HepG2 (cell line): ENCODE measurements around the gene PRH2. TPM values are rescaled to one million over a fixed set of nuclear protein-coding genes. Genes with fewer than 3 reads are reported as not detected.

Experiments used
- ATF7 ChIP-seq, 2 experiments: fragments of 450-650 bp in 1 of 2; sonication (generic) in 1 of 2; formaldehyde crosslinking in 1 of 2; IDR thresholded peaks; 2 replicates each; pipeline versions ENCODE4 v1.4.0 to v1.6.1; 2016 to 2020; ENCODE audit warnings: antibody characterized with exemption in 1 of 2, mild to moderate bottlenecking in 1 of 2, missing genetic modification reagents in 1 of 2
- BRD4 ChIP-seq: sonication (generic); formaldehyde crosslinking; IDR thresholded peaks from 2 replicates; pipeline ENCODE4 v1.4.0; 2020; ENCODE audit warnings: missing genetic modification reagents
- DPF2 ChIP-seq: sonication (generic); formaldehyde crosslinking; IDR thresholded peaks from 2 replicates; pipeline ENCODE4 v1.4.0; 2020; ENCODE audit warnings: mild to moderate bottlenecking, low read depth, missing genetic modification reagents, borderline replicate concordance
- GFI1 ChIP-seq: sonication (generic); formaldehyde crosslinking; IDR thresholded peaks from 2 replicates; pipeline ENCODE4 v1.5.0; 2020; ENCODE audit warnings: missing genetic modification reagents, mild to moderate bottlenecking, borderline replicate concordance
- HES4 ChIP-seq: sonication (generic); formaldehyde crosslinking; IDR thresholded peaks from 2 replicates; pipeline ENCODE4 v1.9.0; 2021; ENCODE audit warnings: mild to moderate bottlenecking, missing genetic modification reagents, borderline replicate concordance
- HIVEP1 ChIP-seq: sonication (generic); formaldehyde crosslinking; IDR thresholded peaks from 2 replicates; pipeline ENCODE4 v1.4.0; 2020; ENCODE audit warnings: mild to moderate bottlenecking, missing genetic modification reagents
- MAZ ChIP-seq, 2 experiments: sonication (generic) in 1 of 2; formaldehyde crosslinking in 1 of 2; IDR thresholded peaks; 2 replicates each; pipeline versions ENCODE4 v1.5.0 to v1.6.1; 2012 to 2020; ENCODE audit warnings: low read depth in 2 of 2, mild to moderate bottlenecking in 2 of 2, borderline replicate concordance in 1 of 2, improper control_type of control experiment in 1 of 2, low read length in 1 of 2, missing genetic modification reagents in 1 of 2, moderate library complexity in 1 of 2
- NFYB ChIP-seq: sonication (generic); formaldehyde crosslinking; IDR thresholded peaks from 2 replicates; pipeline ENCODE4 v1.4.0; 2020; ENCODE audit warnings: missing genetic modification reagents
- NR2F6 ChIP-seq, 2 experiments: IDR thresholded peaks; 2 replicates each; pipeline ENCODE4 v1.6.1; 2016; ENCODE audit warnings: antibody characterized with exemption in 1 of 2, mild to moderate bottlenecking in 1 of 2
- PTBP1 ChIP-seq: fragments of 200-400 bp; formaldehyde crosslinking; IDR thresholded peaks from 2 replicates; pipeline ENCODE4 v1.6.1; 2018; ENCODE audit warnings: low read length, low read depth; ENCODE audit not compliant: poor library complexity, severe bottlenecking
- SMARCC2 ChIP-seq: fragments of 450-650 bp; IDR thresholded peaks from 2 replicates; pipeline ENCODE4 v1.6.1; 2017; ENCODE audit warnings: antibody characterized with exemption, mild to moderate bottlenecking
- SNAPC2 ChIP-seq: sonication (generic); formaldehyde crosslinking; IDR thresholded peaks from 2 replicates; pipeline ENCODE4 v1.8.1; 2022; ENCODE audit warnings: mild to moderate bottlenecking, missing genetic modification reagents
- SPEN ChIP-seq: sonication (generic); formaldehyde crosslinking; IDR thresholded peaks from 2 replicates; pipeline ENCODE4 v1.5.1; 2020; ENCODE audit warnings: low read depth, mild to moderate bottlenecking, missing genetic modification reagents
- SRSF9 ChIP-seq: fragments of 200-400 bp; formaldehyde crosslinking; IDR thresholded peaks from 2 replicates; pipeline ENCODE4 v1.6.1; 2018; ENCODE audit warnings: borderline replicate concordance, mild to moderate bottlenecking, low read depth, low read length; ENCODE audit not compliant: insufficient read depth, poor library complexity, severe bottlenecking
- SSRP1 ChIP-seq: IDR thresholded peaks from 2 replicates; pipeline ENCODE4 v1.6.1; 2016; ENCODE audit warnings: control low read depth
- TMF1 ChIP-seq: sonication (generic); formaldehyde crosslinking; IDR thresholded peaks from 2 replicates; pipeline ENCODE4 v1.8.1; 2022; ENCODE audit warnings: low read depth, missing genetic modification reagents
- ZBTB42 ChIP-seq: sonication (generic); formaldehyde crosslinking; IDR thresholded peaks from 2 replicates; pipeline ENCODE4 v1.5.0; 2020; ENCODE audit warnings: mild to moderate bottlenecking, missing genetic modification reagents
- ZMYM3 ChIP-seq: sonication (generic); formaldehyde crosslinking; IDR thresholded peaks from 2 replicates; pipeline ENCODE4 v1.5.1; 2020; ENCODE audit warnings: mild to moderate bottlenecking, missing genetic modification reagents
- ZNF224 ChIP-seq: sonication (generic); formaldehyde crosslinking; IDR thresholded peaks from 2 replicates; pipeline ENCODE4 v1.5.0; 2020; ENCODE audit warnings: mild to moderate bottlenecking, missing genetic modification reagents
- ZNF343 ChIP-seq: sonication (generic); formaldehyde crosslinking; IDR thresholded peaks from 2 replicates; pipeline ENCODE4 v1.4.0; 2020; ENCODE audit warnings: mild to moderate bottlenecking, missing genetic modification reagents
- ZNF383 ChIP-seq: sonication (generic); formaldehyde crosslinking; IDR thresholded peaks from 2 replicates; pipeline ENCODE4 v1.4.0; 2020; ENCODE audit warnings: missing genetic modification reagents, mild to moderate bottlenecking, borderline replicate concordance
- ZNF556 ChIP-seq: sonication (generic); formaldehyde crosslinking; IDR thresholded peaks from 2 replicates; pipeline ENCODE4 v1.4.0; 2020; ENCODE audit warnings: mild to moderate bottlenecking, missing genetic modification reagents, borderline replicate concordance
- ZNF75D ChIP-seq: sonication (generic); formaldehyde crosslinking; IDR thresholded peaks from 2 replicates; pipeline ENCODE4 v1.8.1; 2023; ENCODE audit warnings: missing genetic modification reagents, mild to moderate bottlenecking, borderline replicate concordance
- ZNF773 ChIP-seq: sonication (generic); formaldehyde crosslinking; IDR thresholded peaks from 2 replicates; pipeline ENCODE4 v1.4.0; 2020; ENCODE audit warnings: missing genetic modification reagents, borderline replicate concordance
- ZSCAN9 ChIP-seq: IDR thresholded peaks from 2 replicates; pipeline ENCODE4 v1.6.1; 2016; ENCODE audit warnings: borderline replicate concordance
- polyA plus RNA-seq, 8 experiments: library from polyadenylated mRNA; depleted of rRNA in 3 of 8; stranded (reverse) in 7 of 8; unstranded in 1 of 8; fragments of >200 nt; fragmentation: Illumina TruSeq in 4 of 8; extraction: Trizol in 4 of 8; gene quantifications; 2 replicates each; pipeline versions ENCODE4 v1.2.1 to v1.2.3, GENCODE V29; 2011 to 2016; ENCODE audit warnings: low read depth in 4 of 8, missing spikeins in 1 of 8, mixed read lengths in 1 of 8; ENCODE audit not compliant: insufficient read depth in 1 of 8
- total RNA-seq, 5 experiments: library from RNA; depleted of rRNA; stranded (reverse); fragments of >200 nt; fragmentation: Illumina TruSeq; extraction: Trizol; gene quantifications; 2 replicates each; pipeline ENCODE4 v1.2.3, GENCODE V29; 2016; ENCODE audit warnings: low read depth in 1 of 5
- TF ChIP-seq, protein P1 (sequence below): sonication (generic); formaldehyde crosslinking; IDR thresholded peaks from 2 replicates; pipeline ENCODE4 v1.4.0; 2020; ENCODE audit warnings: missing genetic modification reagents
- TF ChIP-seq, protein P2 (sequence below): sonication (generic); formaldehyde crosslinking; IDR thresholded peaks from 2 replicates; pipeline ENCODE4 v1.4.0; 2020; ENCODE audit warnings: mild to moderate bottlenecking, low read depth, missing genetic modification reagents

Gene PRH2
- total and polyA plus RNA-seq, 2 of the 13 experiments (the other 11 are each of a cell fraction or from before 2014, with no cell fraction given): 0.24 to 0.48 TPM

DNA sequence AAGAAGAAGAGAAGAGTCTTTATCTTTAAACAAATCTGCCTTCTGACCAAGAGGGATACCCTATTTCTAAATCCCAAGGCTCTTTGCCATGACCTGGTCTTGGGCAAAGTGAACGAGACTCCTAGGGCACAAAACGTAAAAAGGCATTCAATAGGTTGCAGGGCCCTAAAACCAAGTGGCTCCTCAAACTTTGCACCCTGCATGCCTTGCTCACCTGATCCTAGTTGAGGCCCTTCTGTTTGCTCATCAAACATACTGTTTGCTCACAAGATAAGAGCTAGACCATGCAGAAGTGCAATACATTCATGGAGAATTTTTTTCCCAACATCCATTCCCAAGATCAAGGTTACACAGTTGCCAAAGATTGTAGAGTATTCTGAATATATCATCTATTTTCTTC is 37.1 kb upstream of the PRH2 start (continued):
- TF ChIP-seq, protein P1, sequence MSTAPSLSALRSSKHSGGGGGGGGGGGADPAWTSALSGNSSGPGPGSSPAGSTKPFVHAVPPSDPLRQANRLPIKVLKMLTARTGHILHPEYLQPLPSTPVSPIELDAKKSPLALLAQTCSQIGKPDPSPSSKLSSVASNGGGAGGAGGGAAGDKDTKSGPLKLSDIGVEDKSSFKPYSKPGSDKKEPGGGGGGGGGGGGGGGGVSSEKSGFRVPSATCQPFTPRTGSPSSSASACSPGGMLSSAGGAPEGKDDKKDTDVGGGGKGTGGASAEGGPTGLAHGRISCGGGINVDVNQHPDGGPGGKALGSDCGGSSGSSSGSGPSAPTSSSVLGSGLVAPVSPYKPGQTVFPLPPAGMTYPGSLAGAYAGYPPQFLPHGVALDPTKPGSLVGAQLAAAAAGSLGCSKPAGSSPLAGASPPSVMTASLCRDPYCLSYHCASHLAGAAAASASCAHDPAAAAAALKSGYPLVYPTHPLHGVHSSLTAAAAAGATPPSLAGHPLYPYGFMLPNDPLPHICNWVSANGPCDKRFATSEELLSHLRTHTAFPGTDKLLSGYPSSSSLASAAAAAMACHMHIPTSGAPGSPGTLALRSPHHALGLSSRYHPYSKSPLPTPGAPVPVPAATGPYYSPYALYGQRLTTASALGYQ (CRISPR knock-in tag): peak; percentile 94
- TF ChIP-seq ZMYM3 (CRISPR knock-in tag) (peak; percentile 81), SNAPC2 (CRISPR knock-in tag) (peak; percentile 68; the same call in 1 of the 2 replicates), ZBTB42 (CRISPR knock-in tag) (no peak), SMARCC2 (no peak), ZNF556 (peak; percentile 92; the same call in 1 of the 2 replicates), PTBP1 (no peak), NFYB (CRISPR knock-in tag) (0 out of 2 replicates have a peak, but pooled peaks have one; percentile 31), MAZ (IDR thresholded peaks at IDR 0.05; ENCODE audit: borderline replicate concordance, low read depth, low read length) (no peak), MAZ (CRISPR knock-in tag; IDR thresholded peaks at IDR 0.05; ENCODE audit: low read depth) (no peak), SPEN (CRISPR knock-in tag) (peak; percentile 71; the same call in 1 of the 2 replicates), ZNF224 (CRISPR knock-in tag) (no peak), SRSF9 (no peak), ATF7 (IDR thresholded peaks at IDR 0.05) (no peak), ATF7 (CRISPR knock-in tag; IDR thresholded peaks at IDR 0.05) (no peak), ZNF383 (CRISPR knock-in tag) (no peak), HES4 (CRISPR knock-in tag) (no peak), ZNF75D (CRISPR knock-in tag) (no peak), ZNF343 (CRISPR knock-in tag) (no peak), DPF2 (CRISPR knock-in tag) (peak; percentile 99), ZNF773 (CRISPR knock-in tag) (no peak), ZSCAN9 (CRISPR knock-in tag) (peak; percentile 84; the same call in 1 of the 2 replicates), SSRP1 (CRISPR knock-in tag) (no peak), NR2F6 (IDR thresholded peaks at IDR 0.05) (peak; percentile 78; the same call in 1 of the 2 replicates), NR2F6 (CRISPR knock-in tag; IDR thresholded peaks at IDR 0.05) (peak; percentile 92), BRD4 (CRISPR knock-in tag) (no peak), TMF1 (CRISPR knock-in tag) (no peak), GFI1 (CRISPR knock-in tag) (peak; percentile 88), HIVEP1 (CRISPR knock-in tag) (no peak)
- TF ChIP-seq, protein P2, sequence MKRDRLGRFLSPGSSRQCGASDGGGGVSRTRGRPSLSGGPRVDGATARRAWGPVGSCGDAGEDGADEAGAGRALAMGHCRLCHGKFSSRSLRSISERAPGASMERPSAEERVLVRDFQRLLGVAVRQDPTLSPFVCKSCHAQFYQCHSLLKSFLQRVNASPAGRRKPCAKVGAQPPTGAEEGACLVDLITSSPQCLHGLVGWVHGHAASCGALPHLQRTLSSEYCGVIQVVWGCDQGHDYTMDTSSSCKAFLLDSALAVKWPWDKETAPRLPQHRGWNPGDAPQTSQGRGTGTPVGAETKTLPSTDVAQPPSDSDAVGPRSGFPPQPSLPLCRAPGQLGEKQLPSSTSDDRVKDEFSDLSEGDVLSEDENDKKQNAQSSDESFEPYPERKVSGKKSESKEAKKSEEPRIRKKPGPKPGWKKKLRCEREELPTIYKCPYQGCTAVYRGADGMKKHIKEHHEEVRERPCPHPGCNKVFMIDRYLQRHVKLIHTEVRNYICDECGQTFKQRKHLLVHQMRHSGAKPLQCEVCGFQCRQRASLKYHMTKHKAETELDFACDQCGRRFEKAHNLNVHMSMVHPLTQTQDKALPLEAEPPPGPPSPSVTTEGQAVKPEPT: no peak
